HCT116 (cell line): Measurements from ENCODE around the gene HERC2.

Source experiments
- CEBPB ChIP-seq: IDR thresholded peaks from 2 replicates; pipeline ENCODE4 v1.6.1; 2012; ENCODE audit warnings: low read depth
- CTCF ChIP-seq, 3 experiments: fragments of 200-600 bp in 1 of 3; sonication (generic) in 1 of 3; IDR thresholded peaks in 2 of 3; conservative IDR thresholded peaks in 1 of 3; 2 replicates each; pipeline ENCODE4 v1.5.1; 2012 to 2017; ENCODE audit warnings: low read depth in 2 of 3, low read length in 2 of 3, antibody characterized with exemption in 1 of 3, borderline replicate concordance in 1 of 3, control low read depth in 1 of 3, mild to moderate bottlenecking in 1 of 3, mixed read lengths in 1 of 3, mixed run types in 1 of 3, moderate library complexity in 1 of 3; ENCODE audit not compliant: insufficient read depth in 1 of 3
- ELF1 ChIP-seq: IDR thresholded peaks from 2 replicates; pipeline ENCODE4 v1.6.1; 2012; ENCODE audit warnings: low read depth, borderline replicate concordance
- EZH2 ChIP-seq: fragments of 200-600 bp; sonication (generic); IDR thresholded peaks from 2 replicates; pipeline ENCODE4 v1.6.1; 2017; ENCODE audit warnings: antibody characterized with exemption, mixed run types
- EZH2phosphoT487 ChIP-seq: fragments of 200-600 bp; IDR thresholded peaks from 2 replicates; pipeline ENCODE4 v1.6.1; 2018; ENCODE audit warnings: antibody characterized with exemption, borderline replicate concordance
- MAX ChIP-seq: IDR thresholded peaks from 2 replicates; pipeline ENCODE4 v1.6.1; 2012
- POLR2A ChIP-seq: IDR thresholded peaks from 2 replicates; pipeline ENCODE4 v1.7.0; 2011; ENCODE audit warnings: borderline replicate concordance; ENCODE audit not compliant: insufficient read depth, insufficient read length; ENCODE audit errors: extremely low read depth
- POLR2AphosphoS5 ChIP-seq: IDR thresholded peaks from 2 replicates; pipeline ENCODE4 v1.6.1; 2011; ENCODE audit warnings: mild to moderate bottlenecking, low read depth, low read length, moderate library complexity
- RAD21 ChIP-seq: IDR thresholded peaks from 2 replicates; pipeline ENCODE4 v1.6.1; 2012; ENCODE audit warnings: low read depth, mild to moderate bottlenecking
- SRF ChIP-seq: IDR thresholded peaks from 2 replicates; pipeline ENCODE4 v1.6.1; 2012; ENCODE audit warnings: low read depth
- YY1 ChIP-seq: IDR thresholded peaks from 2 replicates; pipeline ENCODE4 v1.6.1; 2011; ENCODE audit warnings: low read length, low read depth, moderate library complexity, mild to moderate bottlenecking; ENCODE audit not compliant: insufficient replicate concordance; ENCODE audit errors: extremely low read depth
- ZNF274 ChIP-seq: fragments of 200-500 bp; sonication (Bioruptor generic); IDR thresholded peaks from 2 replicates; pipeline ENCODE4 v1.6.1; 2014; ENCODE audit warnings: mild to moderate bottlenecking, low read depth, low read length, inconsistent platforms

GRCh38 chr15:28255965-28256364, 66.0 kb downstream of the HERC2 start:
- TF ChIP-seq CTCF (IDR thresholded peaks at IDR 0.05 in 2 of 3, conservative IDR thresholded peaks at IDR 0.05 in 1 of 3; ENCODE audit: borderline replicate concordance in 1 of 3, insufficient read depth in 1 of 3, low read depth in 2 of 3, low read length in 2 of 3) (no peak), MAX (no peak), EZH2phosphoT487 (no peak), RAD21 (no peak), POLR2A (no peak), YY1 (no peak), SRF (no peak), ZNF274 (no peak), EZH2 (no peak), POLR2AphosphoS5 (no peak), CEBPB (no peak), ELF1 (no peak)
